Fibroblast of the aortic adventitia (primary cell): ENCODE measurements around the gene STARD3NL. TPM values are rescaled to one million over a fixed set of nuclear protein-coding genes. Genes with fewer than 3 reads are reported as not detected.
"Not testable (repeated sequence)": the region's sequence is repeated elsewhere in the genome, so short reads cannot be mapped to it uniquely, and the experiment has no call there.

Experiments used
- DNase-seq: peaks from one replicate; pipeline ENCODE4 v3.0.0-alpha.2; 2010; ENCODE audit warnings: low read depth
- H3K4me3 ChIP-seq: 2 replicates; pipeline ENCODE4 v1.5.1; 2011; ENCODE audit warnings: low read depth, mild to moderate bottlenecking, control low read depth, low read length, moderate library complexity
- CTCF ChIP-seq: IDR thresholded peaks from 2 replicates; pipeline ENCODE4 v1.5.1; 2011; ENCODE audit warnings: mild to moderate bottlenecking, low read length, control low read depth, inconsistent platforms; ENCODE audit not compliant: insufficient read depth
- total RNA-seq: library from RNA; depleted of rRNA; stranded (reverse); fragments of >200 nt; gene quantifications from 2 replicates; pipeline ENCODE4 v1.2.3, GENCODE V29; 2012; ENCODE audit warnings: low replicate concordance

STARD3NL gene
- total RNA-seq, 1 donor = 72.3 TPM

GRCh38 chr7:38169847-38170246, 8.2 kb upstream of the STARD3NL start:
- H3K4me3 ChIP-seq = no peak overlapping the region
- no peak for TF ChIP-seq CTCF
- DNase-seq = peak; percentile 94

- H3K4me3 ChIP-seq = no peak overlapping the region
- DNase-seq = no peak
- no peak for TF ChIP-seq CTCF
These were observed 6.2 kb upstream of the STARD3NL start for GRCh38 chr7:38171623-38172391.

GRCh38 chr7:38175547-38175946, 2.5 kb upstream of the STARD3NL start:
- not testable (repeated sequence) for H3K4me3 ChIP-seq, DNase-seq

GRCh38 chr7:38177621-38178003, 433 bp upstream of the STARD3NL start:
- no peak for TF ChIP-seq CTCF
- DNase-seq = no peak
- H3K4me3 ChIP-seq = peak overlapping the region; percentile 85

GRCh38 chr7:38178695-38179344, 775 bp downstream of the STARD3NL start:
- TF ChIP-seq CTCF = peak; percentile 37
- peak overlapping the region; percentile 85 for H3K4me3 ChIP-seq
- DNase-seq = peak; percentile 63

GRCh38 chr7:38179776-38180226, 1.8 kb downstream of the STARD3NL start:
- peak overlapping the region; percentile 85 for H3K4me3 ChIP-seq
- DNase-seq = peak; percentile 38

More at GRCh38 chr7:38179776-38180226, 1.8 kb downstream of the STARD3NL start:
- TF ChIP-seq CTCF = no peak
